Right lobe of liver (tissue), 6 donors: ENCODE measurements around the gene MAP7D2. TPM values are rescaled to one million over a fixed set of nuclear protein-coding genes. Genes with fewer than 3 reads are reported as not detected.
"Not testable (repeated sequence)": the region's sequence is repeated elsewhere in the genome, so short reads cannot be mapped to it uniquely, and the experiment has no call there.

ENCODE experiments used
- ATAC-seq, 4 donors: fragments of 200-7000 bp; cut with Tn5 transposase; one replicate each; pipeline ENCODE4 v1.9.1; 2020; ENCODE audit warnings: mild to moderate bottlenecking in 4 of 4, moderate library complexity in 4 of 4
- DNase-seq, 3 donors: peaks; one replicate each; pipeline ENCODE4 v3.0.0-alpha.2; 2020
- H3K27ac ChIP-seq, 3 donors: fragments of 200-600 bp; one replicate each; pipeline ENCODE4 v1.8.0; 2022
- H3K27me3 ChIP-seq, 2 donors: fragments of 200-600 bp; one replicate each; pipeline ENCODE4 v1.8.0; 2022
- H3K36me3 ChIP-seq, 4 donors: fragments of 200-600 bp; sonication (generic) in 1 of 4; one replicate each; pipeline versions ENCODE4 v1.5.1 to v1.8.0; 2017 to 2022; ENCODE audit warnings: control low read depth in 1 of 4
- H3K4me1 ChIP-seq, 4 donors: fragments of 200-600 bp; sonication (generic) in 1 of 4; one replicate each; pipeline versions ENCODE4 v1.5.1 to v1.8.0; 2017 to 2022; ENCODE audit warnings: control low read depth in 1 of 4
- H3K4me3 ChIP-seq, 3 donors: fragments of 200-600 bp; one replicate each; pipeline ENCODE4 v1.8.0; 2022
- H3K9me3 ChIP-seq, 4 donors: fragments of 200-600 bp; sonication (generic) in 1 of 4; one replicate each; pipeline versions ENCODE4 v1.5.1 to v1.8.0; 2017 to 2022; ENCODE audit warnings: control low read depth in 1 of 4
- CTCF ChIP-seq, 4 donors: fragments of 200-600 bp in 3 of 4; fragments of 450-650 bp in 1 of 4; IDR thresholded peaks; one replicate each; pipeline versions ENCODE4 v1.5.1 to v1.8.0; 2016 to 2022; ENCODE audit warnings: antibody characterized with exemption in 4 of 4, mild to moderate bottlenecking in 2 of 4
- POLR2A ChIP-seq: fragments of 450-650 bp; IDR thresholded peaks from one replicate; pipeline ENCODE4 v1.6.1; 2017; ENCODE audit warnings: antibody characterized with exemption, mild to moderate bottlenecking
- WGBS: methylation state at CpG from one replicate; pipeline ENCODE4 v1.1.6; 2018; ENCODE audit warnings: low coverage, low lambda C conversion rate; ENCODE audit not compliant: insufficient coverage; ENCODE audit errors: missing lambda C conversion rate; 5-methylcytosine and 5-hydroxymethylcytosine counted together
- intact Hi-C, 2 donors: fragments of 100-400 bp; cut with DNase I; formaldehyde crosslinking; loops; one replicate each; pipeline versions ENCODE4 v1.11.2 to v1.14.1; 2022
- total RNA-seq, 6 experiments: library from RNA; depleted of rRNA in 2 of 6; stranded (reverse); fragments of >200 nt in 2 of 6; fragmentation: NEBNext Ultra II Directional in 3 of 6; extraction: Animal tissue kit (Norgen Biotek cat#: 25700) in 3 of 6; gene quantifications; one replicate each; pipeline versions ENCODE4 v1.1.0 to v1.2.4, GENCODE V29; 2016 to 2023
- donor health status: DM: no; HTN: yes; CAD: no.
- donor health status: DM: no; HTN: no; CAD: no.
- donor health status: DM: no; HTN: no; CAD: no.
- donor health status: DM: no; HTN: yes; CAD: no.
- donor health status: DM: no; HTN: yes; CAD: no.

The MAP7D2 gene
- total RNA-seq, 6 experiments from 2014 or later = 0.11 to 0.49 (median 0.30) TPM; not detected in 2

GRCh38 chrX:20132666-20133065 is 16.0 kb upstream of the MAP7D2 start:
- Histone ChIP-seq H3K9me3 (no peaks in the 10 kb centered on the region), H3K36me3 (peaks cover 3 to 94% (median 30%) of the 10 kb centered on the region in 4 donors), H3K4me1 (no peaks in the 10 kb centered on the region), H3K27me3 (no peaks in the 10 kb centered on the region), H3K27ac (no peak overlapping the region), H3K4me3 (no peak overlapping the region)
- DNase-seq = no peak
- ATAC-seq = no peak
- TF ChIP-seq CTCF (IDR thresholded peaks at IDR 0.05) (no peak), POLR2A (no peak)
- WGBS = 90% methylated on average over 1 of the region's 1 CpG
- intact Hi-C loops = no loop called here

DNA sequence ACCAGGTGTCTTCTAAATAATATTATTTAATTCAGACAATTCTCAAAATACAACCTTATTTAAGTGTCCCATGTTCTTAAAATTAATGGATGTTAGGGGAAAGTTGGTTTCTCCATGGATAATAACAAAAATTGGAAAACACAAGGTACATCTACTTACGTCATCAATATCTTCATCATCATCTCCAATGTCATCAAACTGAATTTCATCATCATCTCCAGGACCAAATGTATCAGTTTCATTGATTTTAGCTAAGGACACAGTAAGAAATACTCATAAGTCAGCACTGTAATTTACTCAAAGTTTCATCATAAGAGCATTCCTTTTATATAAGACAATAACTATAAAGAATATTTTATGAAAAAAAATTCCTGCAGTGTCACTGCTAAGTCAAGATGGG is 13.7 kb upstream of the MAP7D2 start:
- no peak overlapping the region for H3K4me3 ChIP-seq
- peaks cover 0 to 73% (median 28%) of the 10 kb centered on the region in 4 donors for H3K36me3 ChIP-seq
- no peaks in the 10 kb centered on the region for H3K4me1 ChIP-seq
- no peak for TF ChIP-seq POLR2A
- TF ChIP-seq CTCF (IDR thresholded peaks at IDR 0.05) = no peak
- no peak overlapping the region for H3K27ac ChIP-seq
- 94% methylated on average over 1 of the region's 1 CpG for WGBS
- H3K9me3 ChIP-seq = no peaks in the 10 kb centered on the region
- DNase-seq (no peak), ATAC-seq (no peak)
- intact Hi-C loops = no loop called here
- H3K27me3 ChIP-seq = no peaks in the 10 kb centered on the region

- no peak for TF ChIP-seq POLR2A
- no peak for TF ChIP-seq CTCF (IDR thresholded peaks at IDR 0.05)
- Histone ChIP-seq H3K27me3 (no peaks in the 10 kb centered on the region), H3K36me3 (peaks cover 0 to 65% (median 27%) of the 10 kb centered on the region in 4 donors), H3K4me1 (no peaks in the 10 kb centered on the region), H3K4me3 (no peak overlapping the region), H3K27ac (no peak overlapping the region), H3K9me3 (no peaks in the 10 kb centered on the region)
- ATAC-seq (no peak), DNase-seq (no peak)
- 100% methylated on average over 1 of the region's 1 CpG for WGBS
- intact Hi-C loops = no loop called here
Observed at GRCh38 chrX:20129547-20129946, 12.8 kb upstream of the MAP7D2 start.

DNA sequence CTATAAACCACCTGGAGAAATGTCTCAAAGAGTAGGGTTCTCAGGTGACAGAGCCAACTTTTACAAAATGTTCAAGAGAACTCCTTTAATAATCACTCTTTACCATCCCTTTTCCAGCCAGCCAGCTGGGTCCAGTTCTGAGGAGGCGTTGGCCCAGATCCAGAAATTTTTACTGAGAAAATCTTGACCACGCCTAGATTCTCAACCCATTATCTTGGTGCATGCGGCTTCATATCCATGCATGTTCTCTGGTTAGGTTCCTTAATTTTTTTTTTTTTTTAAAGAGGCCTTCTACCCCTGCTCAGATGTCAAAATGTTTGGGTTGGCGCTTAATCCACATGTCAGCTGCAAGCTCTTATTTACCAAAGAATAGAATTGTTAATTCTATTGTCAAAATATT is 12.0 kb upstream of the MAP7D2 start:
- intact Hi-C loops = no loop called here
- H3K27me3 ChIP-seq = no peaks in the 10 kb centered on the region
- ATAC-seq (no peak), DNase-seq (no peak)
- TF ChIP-seq CTCF (IDR thresholded peaks at IDR 0.05) (no peak), POLR2A (no peak)
- no peaks in the 10 kb centered on the region for H3K9me3 ChIP-seq
- H3K4me1 ChIP-seq = no peaks in the 10 kb centered on the region
- WGBS = 96% methylated on average over 4 of the region's 4 CpGs
- H3K36me3 ChIP-seq = peaks cover 0 to 56% (median 24%) of the 10 kb centered on the region in 4 donors
- no peak overlapping the region for H3K4me3 ChIP-seq
- H3K27ac ChIP-seq = no peak overlapping the region

DNA sequence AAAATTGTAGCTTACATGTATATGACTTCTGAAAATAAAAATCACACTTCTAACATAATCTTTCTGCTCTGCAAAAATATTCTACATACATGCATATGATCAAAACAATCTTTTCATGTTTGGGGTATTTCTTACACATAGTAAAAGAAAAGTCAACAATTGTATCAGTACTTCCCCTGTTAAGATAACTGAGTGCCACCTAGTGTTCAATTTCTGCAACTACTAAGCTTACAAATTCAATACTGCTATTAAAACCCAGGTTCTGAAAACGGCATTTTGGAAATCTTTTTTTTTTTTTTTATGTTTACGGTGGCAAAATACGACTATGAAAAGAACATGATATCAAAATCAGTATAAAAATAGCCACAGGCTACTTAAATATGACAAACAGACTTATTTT is 10.7 kb upstream of the MAP7D2 start:
- intact Hi-C loops, H3K9me3 ChIP-seq, H3K4me3 ChIP-seq, H3K27ac ChIP-seq, H3K27me3 ChIP-seq, DNase-seq, H3K4me1 ChIP-seq: not testable (repeated sequence)
- WGBS = 2% methylated on average over 3 of the region's 3 CpGs
- ATAC-seq = peak; percentile 65 to 79 (median 74)
- TF ChIP-seq CTCF (IDR thresholded peaks at IDR 0.05) = peak in 3 of 4 donors; percentile 32 to 40 (median 39)
- peaks cover 0 to 44% (median 17%) of the 10 kb centered on the region in 4 donors for H3K36me3 ChIP-seq

DNA sequence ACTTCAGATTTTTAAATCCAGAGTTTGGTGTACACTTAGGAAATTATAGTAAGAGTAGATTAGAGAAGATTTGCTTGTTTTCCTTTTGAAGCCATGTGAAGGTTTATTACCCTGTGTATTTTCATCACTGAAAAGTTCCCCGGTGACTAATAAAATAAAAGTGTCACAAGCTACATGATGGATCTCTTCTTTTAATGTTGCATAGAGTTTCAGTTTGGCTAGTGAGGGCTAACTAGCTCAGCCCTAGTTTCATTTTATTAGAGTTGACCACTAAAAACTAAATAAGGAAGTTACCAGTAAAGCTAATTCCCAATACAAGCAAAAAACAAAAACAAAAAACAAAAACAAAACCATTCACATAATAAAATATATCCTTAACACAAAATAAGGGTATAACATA is 10.1 kb upstream of the MAP7D2 start:
- H3K4me1 ChIP-seq, DNase-seq, H3K9me3 ChIP-seq, ATAC-seq, H3K4me3 ChIP-seq, intact Hi-C loops, H3K27me3 ChIP-seq, H3K27ac ChIP-seq: not testable (repeated sequence)
- H3K36me3 ChIP-seq = peaks cover 0 to 38% (median 14%) of the 10 kb centered on the region in 4 donors
- 80% methylated on average over 1 of the region's 1 CpG for WGBS
